K562 (cell line): Measurements from ENCODE around the gene SPIRE1. TPM values are rescaled to one million over a fixed set of nuclear protein-coding genes. Genes with fewer than 3 reads are reported as not detected.

Experiments
- GTF2A2 ChIP-seq: IDR thresholded peaks from 2 replicates; pipeline ENCODE4 v1.6.1; 2016; ENCODE audit warnings: mild to moderate bottlenecking, missing genetic modification characterization, missing compliant biosample characterization
- HDAC3 ChIP-seq: fragments of 450-650 bp; IDR thresholded peaks from 2 replicates; pipeline ENCODE4 v1.6.1; 2018; ENCODE audit warnings: borderline replicate concordance, mild to moderate bottlenecking, moderate library complexity; ENCODE audit not compliant: partially characterized antibody
- HDAC8 ChIP-seq: fragments of 450-650 bp; IDR thresholded peaks from 2 replicates; pipeline ENCODE4 v1.6.1; 2016; ENCODE audit warnings: mild to moderate bottlenecking, missing genetic modification characterization, moderate library complexity, missing compliant biosample characterization
- MEF2D ChIP-seq: conservative IDR thresholded peaks from 2 replicates; pipeline ENCODE4 v1.6.1; 2016; ENCODE audit warnings: low read depth, missing genetic modification characterization, missing compliant biosample characterization
- NCOA1 ChIP-seq: fragments of 450-650 bp; IDR thresholded peaks from 2 replicates; pipeline ENCODE4 v1.6.1; 2016; ENCODE audit warnings: low read depth
- RBM15 ChIP-seq: fragments of 200-400 bp; formaldehyde crosslinking; IDR thresholded peaks from 2 replicates; pipeline ENCODE4 v1.6.1; 2018; ENCODE audit warnings: mild to moderate bottlenecking, low read length, moderate library complexity; ENCODE audit not compliant: insufficient read depth
- RBM25 ChIP-seq: fragments of 200-400 bp; formaldehyde crosslinking; IDR thresholded peaks from 2 replicates; pipeline ENCODE4 v1.6.1; 2018; ENCODE audit warnings: low read length, low read depth, moderate library complexity; ENCODE audit not compliant: severe bottlenecking
- ZNF24 ChIP-seq: fragments of 450-650 bp; IDR thresholded peaks from 2 replicates; pipeline ENCODE4 v1.6.1; 2016
- polyA plus RNA-seq, 8 experiments: library from polyadenylated mRNA; depleted of rRNA in 4 of 8; stranded (reverse) in 5 of 8; unstranded in 3 of 8; fragments of >200 nt; fragmentation: Nextera tagmentation in 2 of 8; fragmentation: Illumina TruSeq in 1 of 8; extraction: Ambion mirVana in 2 of 8; extraction: Trizol in 1 of 8; gene quantifications; 2 replicates each; pipeline versions ENCODE4 v1.2.1 to v1.2.3, GENCODE V29; 2011 to 2014; ENCODE audit warnings: inconsistent platforms in 1 of 8, missing spikeins in 1 of 8
- total RNA-seq, 7 experiments: library from RNA; depleted of rRNA in 6 of 7; stranded (reverse); fragments of >200 nt in 6 of 7; fragmentation: Illumina TruSeq in 2 of 7; extraction: Trizol in 2 of 7; gene quantifications; 2 replicates each; pipeline versions ENCODE4 v1.2.1 to v1.2.3, GENCODE V29; 2011 to 2021; ENCODE audit warnings: low replicate concordance in 1 of 7
- TF ChIP-seq, protein P1 (sequence below): fragments of 450-650 bp; IDR thresholded peaks from 2 replicates; pipeline ENCODE4 v1.6.1; 2016; ENCODE audit warnings: mild to moderate bottlenecking, moderate library complexity
- TF ChIP-seq, protein P2 (sequence below): sonication (generic); formaldehyde crosslinking; IDR thresholded peaks from 2 replicates; pipeline ENCODE4 v1.8.1; 2022; ENCODE audit warnings: missing genetic modification reagents
- TF ChIP-seq, protein P3 (sequence below): fragments of 250-450 bp; sonication (Bioruptor Pico); IDR thresholded peaks from 2 replicates; pipeline ENCODE4 v1.5.0; 2021

The SPIRE1 gene
- total and polyA plus RNA-seq, 9 of the 15 experiments (the other 6 are each of a cell fraction or from before 2014, with no cell fraction given), result 2.9 to 14.0 (median 10.2) TPM

DNA sequence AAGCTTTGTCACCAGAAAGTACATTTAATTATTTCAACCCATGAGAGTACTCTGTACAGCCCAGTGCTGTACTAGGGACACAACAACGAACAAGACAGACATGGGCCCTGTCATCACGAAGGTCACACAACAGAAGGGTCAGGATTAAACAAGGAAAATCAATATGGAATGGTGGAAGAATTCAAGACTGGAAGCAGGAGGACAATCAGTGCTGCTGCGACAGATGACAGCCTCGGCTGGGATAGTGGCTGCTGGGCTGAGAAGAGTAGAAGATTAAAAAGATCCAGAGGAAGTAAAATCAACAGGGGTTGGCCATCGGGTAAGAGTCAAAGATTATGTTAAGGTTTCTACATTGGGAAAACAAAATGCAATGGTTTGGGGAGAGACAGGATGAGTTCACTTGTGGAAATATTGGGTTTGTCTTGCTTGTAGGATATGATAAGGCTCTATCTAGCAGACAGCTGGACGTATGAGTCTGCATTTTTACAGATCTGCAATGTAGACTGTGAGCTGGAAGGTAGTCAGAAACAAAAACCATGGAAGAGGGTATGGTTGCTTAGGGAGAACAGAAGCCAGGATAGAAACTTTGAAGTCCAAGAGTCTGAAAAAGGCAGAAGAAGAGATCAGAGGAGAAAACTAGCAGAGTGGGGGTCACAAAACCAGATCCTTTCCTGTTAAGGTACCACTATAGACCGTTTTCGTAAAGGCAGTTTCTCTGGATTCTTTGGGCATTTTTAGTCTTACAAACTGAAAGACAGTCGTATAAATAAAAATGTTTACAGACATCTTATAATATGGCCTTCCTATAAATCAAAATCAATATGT lies 166.1 kb downstream of the SPIRE1 start (continued):
- TF ChIP-seq, protein P1, sequence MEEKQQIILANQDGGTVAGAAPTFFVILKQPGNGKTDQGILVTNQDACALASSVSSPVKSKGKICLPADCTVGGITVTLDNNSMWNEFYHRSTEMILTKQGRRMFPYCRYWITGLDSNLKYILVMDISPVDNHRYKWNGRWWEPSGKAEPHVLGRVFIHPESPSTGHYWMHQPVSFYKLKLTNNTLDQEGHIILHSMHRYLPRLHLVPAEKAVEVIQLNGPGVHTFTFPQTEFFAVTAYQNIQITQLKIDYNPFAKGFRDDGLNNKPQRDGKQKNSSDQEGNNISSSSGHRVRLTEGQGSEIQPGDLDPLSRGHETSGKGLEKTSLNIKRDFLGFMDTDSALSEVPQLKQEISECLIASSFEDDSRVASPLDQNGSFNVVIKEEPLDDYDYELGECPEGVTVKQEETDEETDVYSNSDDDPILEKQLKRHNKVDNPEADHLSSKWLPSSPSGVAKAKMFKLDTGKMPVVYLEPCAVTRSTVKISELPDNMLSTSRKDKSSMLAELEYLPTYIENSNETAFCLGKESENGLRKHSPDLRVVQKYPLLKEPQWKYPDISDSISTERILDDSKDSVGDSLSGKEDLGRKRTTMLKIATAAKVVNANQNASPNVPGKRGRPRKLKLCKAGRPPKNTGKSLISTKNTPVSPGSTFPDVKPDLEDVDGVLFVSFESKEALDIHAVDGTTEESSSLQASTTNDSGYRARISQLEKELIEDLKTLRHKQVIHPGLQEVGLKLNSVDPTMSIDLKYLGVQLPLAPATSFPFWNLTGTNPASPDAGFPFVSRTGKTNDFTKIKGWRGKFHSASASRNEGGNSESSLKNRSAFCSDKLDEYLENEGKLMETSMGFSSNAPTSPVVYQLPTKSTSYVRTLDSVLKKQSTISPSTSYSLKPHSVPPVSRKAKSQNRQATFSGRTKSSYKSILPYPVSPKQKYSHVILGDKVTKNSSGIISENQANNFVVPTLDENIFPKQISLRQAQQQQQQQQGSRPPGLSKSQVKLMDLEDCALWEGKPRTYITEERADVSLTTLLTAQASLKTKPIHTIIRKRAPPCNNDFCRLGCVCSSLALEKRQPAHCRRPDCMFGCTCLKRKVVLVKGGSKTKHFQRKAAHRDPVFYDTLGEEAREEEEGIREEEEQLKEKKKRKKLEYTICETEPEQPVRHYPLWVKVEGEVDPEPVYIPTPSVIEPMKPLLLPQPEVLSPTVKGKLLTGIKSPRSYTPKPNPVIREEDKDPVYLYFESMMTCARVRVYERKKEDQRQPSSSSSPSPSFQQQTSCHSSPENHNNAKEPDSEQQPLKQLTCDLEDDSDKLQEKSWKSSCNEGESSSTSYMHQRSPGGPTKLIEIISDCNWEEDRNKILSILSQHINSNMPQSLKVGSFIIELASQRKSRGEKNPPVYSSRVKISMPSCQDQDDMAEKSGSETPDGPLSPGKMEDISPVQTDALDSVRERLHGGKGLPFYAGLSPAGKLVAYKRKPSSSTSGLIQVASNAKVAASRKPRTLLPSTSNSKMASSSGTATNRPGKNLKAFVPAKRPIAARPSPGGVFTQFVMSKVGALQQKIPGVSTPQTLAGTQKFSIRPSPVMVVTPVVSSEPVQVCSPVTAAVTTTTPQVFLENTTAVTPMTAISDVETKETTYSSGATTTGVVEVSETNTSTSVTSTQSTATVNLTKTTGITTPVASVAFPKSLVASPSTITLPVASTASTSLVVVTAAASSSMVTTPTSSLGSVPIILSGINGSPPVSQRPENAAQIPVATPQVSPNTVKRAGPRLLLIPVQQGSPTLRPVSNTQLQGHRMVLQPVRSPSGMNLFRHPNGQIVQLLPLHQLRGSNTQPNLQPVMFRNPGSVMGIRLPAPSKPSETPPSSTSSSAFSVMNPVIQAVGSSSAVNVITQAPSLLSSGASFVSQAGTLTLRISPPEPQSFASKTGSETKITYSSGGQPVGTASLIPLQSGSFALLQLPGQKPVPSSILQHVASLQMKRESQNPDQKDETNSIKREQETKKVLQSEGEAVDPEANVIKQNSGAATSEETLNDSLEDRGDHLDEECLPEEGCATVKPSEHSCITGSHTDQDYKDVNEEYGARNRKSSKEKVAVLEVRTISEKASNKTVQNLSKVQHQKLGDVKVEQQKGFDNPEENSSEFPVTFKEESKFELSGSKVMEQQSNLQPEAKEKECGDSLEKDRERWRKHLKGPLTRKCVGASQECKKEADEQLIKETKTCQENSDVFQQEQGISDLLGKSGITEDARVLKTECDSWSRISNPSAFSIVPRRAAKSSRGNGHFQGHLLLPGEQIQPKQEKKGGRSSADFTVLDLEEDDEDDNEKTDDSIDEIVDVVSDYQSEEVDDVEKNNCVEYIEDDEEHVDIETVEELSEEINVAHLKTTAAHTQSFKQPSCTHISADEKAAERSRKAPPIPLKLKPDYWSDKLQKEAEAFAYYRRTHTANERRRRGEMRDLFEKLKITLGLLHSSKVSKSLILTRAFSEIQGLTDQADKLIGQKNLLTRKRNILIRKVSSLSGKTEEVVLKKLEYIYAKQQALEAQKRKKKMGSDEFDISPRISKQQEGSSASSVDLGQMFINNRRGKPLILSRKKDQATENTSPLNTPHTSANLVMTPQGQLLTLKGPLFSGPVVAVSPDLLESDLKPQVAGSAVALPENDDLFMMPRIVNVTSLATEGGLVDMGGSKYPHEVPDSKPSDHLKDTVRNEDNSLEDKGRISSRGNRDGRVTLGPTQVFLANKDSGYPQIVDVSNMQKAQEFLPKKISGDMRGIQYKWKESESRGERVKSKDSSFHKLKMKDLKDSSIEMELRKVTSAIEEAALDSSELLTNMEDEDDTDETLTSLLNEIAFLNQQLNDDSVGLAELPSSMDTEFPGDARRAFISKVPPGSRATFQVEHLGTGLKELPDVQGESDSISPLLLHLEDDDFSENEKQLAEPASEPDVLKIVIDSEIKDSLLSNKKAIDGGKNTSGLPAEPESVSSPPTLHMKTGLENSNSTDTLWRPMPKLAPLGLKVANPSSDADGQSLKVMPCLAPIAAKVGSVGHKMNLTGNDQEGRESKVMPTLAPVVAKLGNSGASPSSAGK, result no peak
- TF ChIP-seq HDAC3, result peak; percentile 86
- TF ChIP-seq RBM25, result no peak
- no peak; the same call in 1 of the 2 replicates for TF ChIP-seq MEF2D (tag)
- TF ChIP-seq, protein P2, sequence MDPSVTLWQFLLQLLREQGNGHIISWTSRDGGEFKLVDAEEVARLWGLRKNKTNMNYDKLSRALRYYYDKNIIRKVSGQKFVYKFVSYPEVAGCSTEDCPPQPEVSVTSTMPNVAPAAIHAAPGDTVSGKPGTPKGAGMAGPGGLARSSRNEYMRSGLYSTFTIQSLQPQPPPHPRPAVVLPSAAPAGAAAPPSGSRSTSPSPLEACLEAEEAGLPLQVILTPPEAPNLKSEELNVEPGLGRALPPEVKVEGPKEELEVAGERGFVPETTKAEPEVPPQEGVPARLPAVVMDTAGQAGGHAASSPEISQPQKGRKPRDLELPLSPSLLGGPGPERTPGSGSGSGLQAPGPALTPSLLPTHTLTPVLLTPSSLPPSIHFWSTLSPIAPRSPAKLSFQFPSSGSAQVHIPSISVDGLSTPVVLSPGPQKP (CRISPR knock-in tag), result no peak
- TF ChIP-seq ZNF24, result peak; percentile 69; the same call in 1 of the 2 replicates
- TF ChIP-seq NCOA1, result peak; percentile 83; the same call in 1 of the 2 replicates
- no peak for TF ChIP-seq GTF2A2 (tag)
- no peak for TF ChIP-seq HDAC8 (tag)
- TF ChIP-seq RBM15, result no peak
- TF ChIP-seq, protein P3, sequence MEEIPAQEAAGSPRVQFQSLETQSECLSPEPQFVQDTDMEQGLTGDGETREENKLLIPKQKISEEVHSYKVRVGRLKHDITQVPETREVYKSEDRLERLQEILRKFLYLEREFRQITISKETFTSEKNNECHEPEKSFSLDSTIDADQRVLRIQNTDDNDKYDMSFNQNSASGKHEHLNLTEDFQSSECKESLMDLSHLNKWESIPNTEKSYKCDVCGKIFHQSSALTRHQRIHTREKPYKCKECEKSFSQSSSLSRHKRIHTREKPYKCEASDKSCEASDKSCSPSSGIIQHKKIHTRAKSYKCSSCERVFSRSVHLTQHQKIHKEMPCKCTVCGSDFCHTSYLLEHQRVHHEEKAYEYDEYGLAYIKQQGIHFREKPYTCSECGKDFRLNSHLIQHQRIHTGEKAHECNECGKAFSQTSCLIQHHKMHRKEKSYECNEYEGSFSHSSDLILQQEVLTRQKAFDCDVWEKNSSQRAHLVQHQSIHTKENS (CRISPR knock-in tag), result no peak
